Effector memory CD4-positive, alpha-beta T cell (primary cell): ENCODE measurements around the gene PRKCE.

Experiments
- DNase-seq, 3 donors: peaks; one replicate each; pipeline ENCODE4 v3.0.0-alpha.2; 2020
- H3K27ac ChIP-seq: 2 replicates; pipeline ENCODE4 v1.7.0; 2013; ENCODE audit warnings: mild to moderate bottlenecking, low read length, moderate library complexity; ENCODE audit not compliant: insufficient read depth, poor library complexity, severe bottlenecking
- H3K27me3 ChIP-seq: replicated peaks from 2 replicates; pipeline ENCODE4 v1.7.0; 2013; ENCODE audit warnings: mild to moderate bottlenecking, low read length; ENCODE audit not compliant: insufficient read depth, control insufficient read depth, poor library complexity, severe bottlenecking
- H3K36me3 ChIP-seq: 2 replicates; pipeline ENCODE4 v1.7.0; 2013; ENCODE audit warnings: mild to moderate bottlenecking, low read length, moderate library complexity; ENCODE audit not compliant: control insufficient read depth, insufficient read depth
- H3K4me1 ChIP-seq: 2 replicates; pipeline ENCODE4 v1.7.0; 2013; ENCODE audit warnings: low read length, mild to moderate bottlenecking; ENCODE audit not compliant: control insufficient read depth, insufficient read depth, poor library complexity, severe bottlenecking
- H3K4me3 ChIP-seq: 2 replicates; pipeline ENCODE4 v1.7.0; 2013; ENCODE audit warnings: low read length, low read depth, mild to moderate bottlenecking; ENCODE audit not compliant: insufficient read depth, poor library complexity, severe bottlenecking
- H3K9me3 ChIP-seq: 2 replicates; pipeline ENCODE4 v1.7.0; 2013; ENCODE audit warnings: mild to moderate bottlenecking, low read length, moderate library complexity; ENCODE audit not compliant: control insufficient read depth

Gene PRKCE

GRCh38 chr2:45661828-45662227, 10.4 kb downstream of the PRKCE start:
- no peak overlapping the region for H3K27ac ChIP-seq
- H3K4me3 ChIP-seq = no peak overlapping the region
- no peaks in the 10 kb centered on the region for H3K9me3 ChIP-seq
- H3K27me3 ChIP-seq = no peaks in the 10 kb centered on the region
- H3K36me3 ChIP-seq = no peaks in the 10 kb centered on the region
- H3K4me1 ChIP-seq = no peaks in the 10 kb centered on the region
- no peak for DNase-seq

DNA sequence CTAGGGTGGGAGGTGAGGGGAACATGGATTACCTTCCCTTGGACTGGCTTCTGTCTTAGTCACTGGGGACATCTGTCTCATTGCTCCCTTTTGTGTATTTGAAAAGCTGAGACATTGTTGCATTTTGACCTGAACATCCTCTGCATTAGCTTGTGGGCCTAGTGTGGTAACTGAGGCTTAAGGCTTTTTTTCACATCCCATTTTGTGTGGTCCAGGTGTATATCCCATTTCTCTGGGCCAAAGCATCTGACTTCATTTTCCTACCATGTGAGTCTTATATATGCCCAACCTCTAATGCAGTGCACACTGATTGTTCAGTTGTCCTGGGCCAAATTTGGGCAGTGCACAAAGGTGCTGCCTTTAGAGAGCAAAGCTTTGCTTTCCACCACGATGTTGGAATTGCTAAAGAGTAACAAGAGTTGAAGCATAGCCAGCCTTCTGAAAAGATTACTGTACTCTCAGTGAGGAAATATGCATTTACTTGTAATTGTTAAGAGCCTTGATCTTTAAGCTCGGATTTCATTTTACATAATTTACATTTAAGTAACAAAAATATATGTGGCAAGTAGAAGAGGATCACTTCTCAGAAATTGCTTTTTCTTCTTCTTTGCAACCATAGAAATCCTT, 13.3 kb downstream of the PRKCE start:
- H3K36me3 ChIP-seq = no peaks in the 10 kb centered on the region
- H3K27me3 ChIP-seq = no peaks in the 10 kb centered on the region
- DNase-seq = no peak
- H3K9me3 ChIP-seq = no peaks in the 10 kb centered on the region
- no peaks in the 10 kb centered on the region for H3K4me1 ChIP-seq
- no peak overlapping the region for H3K27ac ChIP-seq
- no peak overlapping the region for H3K4me3 ChIP-seq

DNA sequence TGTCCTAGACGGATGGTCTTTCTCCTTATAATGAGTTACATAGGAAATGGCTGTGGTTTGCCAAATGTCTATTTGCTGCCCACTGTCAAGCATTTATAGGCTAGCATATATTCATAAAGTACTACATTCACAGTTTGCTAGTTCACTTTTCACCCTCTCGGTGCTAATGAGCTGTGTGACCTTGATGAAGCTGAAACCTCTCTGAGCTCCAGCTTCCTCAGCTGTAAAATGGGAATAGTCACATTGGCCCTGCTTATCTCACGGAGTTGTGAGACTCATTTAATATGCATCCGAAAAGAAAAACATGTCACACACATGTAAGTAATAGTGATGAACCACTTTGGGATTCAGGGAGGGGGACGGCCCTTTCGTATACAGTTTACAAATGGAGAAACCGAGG, 17.0 kb downstream of the PRKCE start:
- Histone ChIP-seq H3K4me1 (no peaks in the 10 kb centered on the region), H3K27ac (no peak overlapping the region), H3K4me3 (no peak overlapping the region), H3K9me3 (no peaks in the 10 kb centered on the region), H3K27me3 (no peaks in the 10 kb centered on the region), H3K36me3 (no peaks in the 10 kb centered on the region)
- DNase-seq = no peak

DNA sequence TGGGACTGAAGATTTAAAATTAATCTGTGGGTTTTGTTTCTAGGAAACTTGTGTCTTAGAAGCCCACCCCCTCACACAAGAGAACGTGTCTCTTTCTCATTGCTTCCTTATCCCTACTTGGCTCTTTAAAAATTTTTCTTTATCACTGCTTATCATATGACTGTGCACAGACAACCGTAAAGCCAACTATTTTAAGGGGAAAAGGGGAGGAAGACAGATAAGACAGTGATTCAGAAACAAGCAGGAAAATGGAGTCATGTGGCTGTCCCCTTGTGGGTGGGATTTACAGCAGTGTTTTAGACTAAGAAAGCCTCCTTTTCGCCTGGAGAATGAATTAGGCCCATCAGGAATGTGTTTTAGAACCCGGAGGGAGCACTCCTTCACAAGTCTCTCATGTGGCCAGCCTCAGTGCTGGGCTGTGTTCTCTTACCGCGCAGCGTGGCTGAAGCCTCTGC, 17.6 kb downstream of the PRKCE start:
- Histone ChIP-seq H3K4me3 (no peak overlapping the region), H3K9me3 (no peaks in the 10 kb centered on the region), H3K4me1 (no peaks in the 10 kb centered on the region), H3K27ac (no peak overlapping the region), H3K27me3 (no peaks in the 10 kb centered on the region), H3K36me3 (no peaks in the 10 kb centered on the region)
- DNase-seq = no peak

DNA sequence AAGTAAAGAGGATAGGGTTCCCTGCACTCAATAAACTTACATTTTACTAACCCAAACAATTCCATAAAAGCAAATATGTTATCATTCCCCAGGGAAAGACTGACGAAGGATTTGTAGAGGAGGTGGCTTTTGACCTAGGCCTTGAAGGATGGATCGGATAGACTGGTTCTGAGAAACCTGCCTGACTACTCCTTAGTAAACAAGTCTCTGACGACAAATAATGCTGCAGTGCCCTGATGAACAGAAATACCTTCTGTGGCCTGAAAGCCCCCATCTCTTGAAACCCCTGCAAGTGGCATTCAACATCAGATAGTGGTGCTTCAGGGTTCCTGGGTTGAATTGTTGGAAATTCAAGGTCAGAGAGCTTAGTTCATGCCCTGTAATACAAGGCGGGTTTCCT, 19.2 kb downstream of the PRKCE start:
- Histone ChIP-seq H3K4me3 (no peak overlapping the region), H3K4me1 (no peaks in the 10 kb centered on the region)

GRCh38 chr2:45672138-45672537, 20.7 kb downstream of the PRKCE start:
- H3K9me3 ChIP-seq = no peaks in the 10 kb centered on the region
- no peaks in the 10 kb centered on the region for H3K4me1 ChIP-seq
- H3K4me3 ChIP-seq = no peak overlapping the region
- no peaks in the 10 kb centered on the region for H3K27me3 ChIP-seq
- H3K27ac ChIP-seq = no peak overlapping the region
- DNase-seq = no peak
- H3K36me3 ChIP-seq = no peaks in the 10 kb centered on the region

More for the DNA sequence above, 19.2 kb downstream of the PRKCE start:
- H3K27me3 ChIP-seq = no peaks in the 10 kb centered on the region
- no peak overlapping the region for H3K27ac ChIP-seq
- DNase-seq = no peak
- no peaks in the 10 kb centered on the region for H3K9me3 ChIP-seq
- H3K36me3 ChIP-seq = no peaks in the 10 kb centered on the region

DNA sequence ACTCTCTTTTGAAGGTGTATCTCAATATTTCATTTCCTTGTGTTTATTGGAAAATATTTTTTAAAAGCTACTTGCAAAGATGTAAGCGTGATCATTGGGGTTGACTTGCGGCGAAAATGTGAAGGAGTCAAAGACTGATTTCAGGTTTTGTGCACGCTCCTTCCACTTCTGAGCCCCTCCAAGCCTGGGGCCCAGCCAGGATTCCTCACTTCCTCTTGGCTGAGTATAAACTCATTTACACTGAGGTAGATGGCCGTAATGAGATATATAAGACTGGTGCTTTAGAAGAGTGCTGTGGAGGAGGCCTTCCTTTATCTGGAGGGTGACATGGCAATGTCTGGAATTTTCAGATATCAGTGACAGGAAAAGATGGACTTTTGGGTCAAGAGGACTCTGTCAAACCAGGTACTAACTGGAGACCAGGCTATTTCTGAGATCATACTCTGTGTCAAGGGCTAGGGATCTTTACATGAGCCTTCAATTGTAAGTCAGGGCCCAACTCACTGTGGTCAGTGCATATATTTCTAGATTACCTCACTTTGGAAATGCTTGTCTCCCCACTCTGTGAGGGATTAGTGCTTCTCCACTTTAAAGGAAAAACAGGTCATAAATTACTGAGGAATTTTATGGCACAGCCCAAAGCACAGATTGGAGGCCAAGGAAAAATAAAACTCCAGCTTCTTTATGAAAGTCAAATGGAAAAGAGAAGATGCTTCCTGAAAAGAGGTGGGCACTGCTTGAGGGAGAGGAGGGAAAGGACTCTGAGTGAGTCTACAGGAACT, 22.8 kb downstream of the PRKCE start:
- Histone ChIP-seq H3K36me3 (no peaks in the 10 kb centered on the region), H3K27ac (no peak overlapping the region), H3K4me1 (no peaks in the 10 kb centered on the region), H3K4me3 (no peak overlapping the region), H3K9me3 (no peaks in the 10 kb centered on the region), H3K27me3 (no peaks in the 10 kb centered on the region)
- no peak for DNase-seq

DNA sequence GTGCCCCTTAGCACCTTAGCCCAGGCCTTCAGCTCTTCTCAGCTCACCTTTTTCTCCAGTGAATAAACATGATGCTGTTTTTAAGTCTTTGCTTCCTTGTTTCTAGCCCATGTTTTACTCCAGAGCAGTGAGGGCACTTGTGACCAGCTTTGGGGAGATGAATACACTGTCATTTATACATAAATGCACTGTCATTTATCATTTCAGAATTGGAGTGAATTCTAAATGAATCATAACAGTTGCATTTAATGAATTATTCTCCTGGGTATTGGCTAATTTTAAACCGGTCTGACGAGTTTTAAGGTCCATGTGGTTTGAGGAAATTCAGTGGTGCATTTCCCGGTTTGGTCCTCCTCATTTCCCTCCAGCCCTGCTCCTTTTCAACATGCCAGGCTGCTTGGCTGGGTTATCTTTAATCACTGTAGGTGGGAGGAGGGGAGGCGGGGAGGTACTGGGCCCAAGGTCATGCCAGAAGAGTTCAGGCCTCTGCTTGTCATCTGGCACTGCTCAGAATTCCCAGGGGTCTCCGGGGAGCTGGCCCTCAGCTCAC, 23.9 kb downstream of the PRKCE start:
- Histone ChIP-seq H3K27ac (no peak overlapping the region), H3K4me3 (no peak overlapping the region), H3K9me3 (no peaks in the 10 kb centered on the region), H3K36me3 (no peaks in the 10 kb centered on the region), H3K27me3 (no peaks in the 10 kb centered on the region), H3K4me1 (no peaks in the 10 kb centered on the region)
- DNase-seq = no peak

DNA sequence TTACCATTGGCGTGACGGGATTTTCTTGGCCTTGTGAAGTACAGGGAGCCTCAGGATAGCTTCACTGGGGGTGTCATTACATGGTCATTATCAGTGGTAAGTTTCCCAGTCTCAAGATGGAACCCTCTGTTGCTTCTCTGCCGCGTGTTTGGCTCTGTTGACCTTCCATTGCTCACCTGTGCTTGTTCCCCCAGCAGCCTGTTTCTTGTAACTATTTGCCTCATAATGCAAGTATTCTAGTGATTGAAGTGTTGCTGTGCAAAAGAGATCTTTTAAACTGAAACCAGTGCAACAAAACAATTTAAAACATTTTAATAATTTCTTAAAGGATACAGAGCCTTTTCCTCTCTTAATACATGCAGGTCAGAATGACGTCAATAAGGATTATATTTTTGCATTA, 24.6 kb downstream of the PRKCE start:
- Histone ChIP-seq H3K4me1 (no peaks in the 10 kb centered on the region), H3K36me3 (no peaks in the 10 kb centered on the region), H3K4me3 (no peak overlapping the region), H3K27ac (no peak overlapping the region), H3K27me3 (no peaks in the 10 kb centered on the region), H3K9me3 (no peaks in the 10 kb centered on the region)
- no peak for DNase-seq

- Histone ChIP-seq H3K4me3 (no peak overlapping the region), H3K4me1 (no peaks in the 10 kb centered on the region), H3K27ac (no peak overlapping the region), H3K36me3 (no peaks in the 10 kb centered on the region), H3K27me3 (no peaks in the 10 kb centered on the region), H3K9me3 (no peaks in the 10 kb centered on the region)
- no peak for DNase-seq
Observed at GRCh38 chr2:45678791-45679348, 27.4 kb downstream of the PRKCE start.
